Measurements from ENCODE around the gene ZC3H12A. TPM values are rescaled to one million over a fixed set of nuclear protein-coding genes. Genes with fewer than 3 reads are reported as not detected.

Gene ZC3H12A
- total RNA-seq, 1 experiment from 2014 or later = 6.7 TPM

DNA sequence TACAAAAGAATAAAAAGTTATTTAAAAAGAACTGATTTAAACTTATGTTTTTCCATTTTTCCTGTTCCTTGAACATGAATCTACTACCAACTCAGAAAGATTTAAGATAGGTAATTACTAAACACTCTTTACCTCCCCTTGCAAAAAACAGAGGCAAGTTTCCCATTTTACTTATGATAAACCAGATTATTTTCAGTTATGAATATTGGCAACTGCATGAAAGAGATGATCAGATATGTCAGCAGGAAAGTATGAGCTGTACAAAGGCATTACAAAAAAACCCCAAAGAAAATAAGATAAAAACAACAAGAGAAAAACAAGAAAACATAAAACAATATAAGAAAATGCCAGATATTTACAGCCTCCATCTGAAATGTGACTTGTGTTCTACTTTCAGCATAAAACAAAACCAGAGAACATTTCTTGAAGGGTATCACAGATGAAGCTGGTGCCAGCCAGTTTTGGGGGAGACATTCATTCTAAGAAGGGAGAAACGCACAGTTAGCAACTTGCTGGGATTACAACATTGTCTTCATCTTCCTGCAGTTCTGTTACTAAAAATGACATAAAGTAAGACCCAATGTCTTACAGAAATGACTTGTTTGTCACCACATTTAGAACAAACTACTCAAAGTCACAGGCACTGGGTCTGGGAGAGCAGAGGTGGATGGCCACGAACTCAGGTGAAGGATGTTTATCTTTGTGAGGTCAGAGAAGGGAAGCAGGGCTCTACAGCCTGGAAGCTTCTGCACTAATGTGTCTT lies 19.1 kb downstream of the ZC3H12A start:
- Histone ChIP-seq H3K4me2 (ENCODE audit: insufficient read depth, insufficient read length, low read length) (no peak overlapping the region), H3K27ac (ENCODE audit: insufficient read length, low read depth, low read length) (no peak overlapping the region), H2AK5ac (ENCODE audit: insufficient read length, low read length) (no peak overlapping the region), H2BK12ac (ENCODE audit: insufficient read length, low read depth, low read length) (no peak overlapping the region), H3T11ph (ENCODE audit: low read length) (no peak overlapping the region), H3K79me2 (ENCODE audit: insufficient read depth, low read length) (no peaks in the 10 kb centered on the region), H3K23ac (ENCODE audit: insufficient read length, low read depth, low read length) (no peak overlapping the region), H3K79me1 (ENCODE audit: insufficient read depth, low read depth, low read length, poor library complexity, severe bottlenecking) (no peaks in the 10 kb centered on the region), H2BK20ac (ENCODE audit: low read depth, low read length, poor library complexity, severe bottlenecking) (no peak overlapping the region), H3K4ac (ENCODE audit: low read depth, low read length) (no peak overlapping the region), H2BK15ac (ENCODE audit: low read depth, low read length) (no peak overlapping the region), H3K23me2 (ENCODE audit: insufficient read length, low read depth, low read length, poor library complexity, severe bottlenecking) (no peaks in the 10 kb centered on the region), H2AFZ (ENCODE audit: low read length) (no peak overlapping the region), H3K27me3 (ENCODE audit: insufficient read depth, low read length) (no peaks in the 10 kb centered on the region), H3K14ac (ENCODE audit: insufficient read depth, low read length) (no peak overlapping the region), H2BK120ac (ENCODE audit: low read depth, low read length, poor library complexity, severe bottlenecking) (no peak overlapping the region), H3K56ac (ENCODE audit: insufficient read length, low read depth, low read length) (no peak overlapping the region), H3K9ac (ENCODE audit: extremely low read depth, insufficient read length, low read length) (no peak overlapping the region), H3K9me3 (ENCODE audit: control insufficient read depth, low read depth, low read length) (no peaks in the 10 kb centered on the region), H2BK5ac (ENCODE audit: insufficient read length, low read length) (no peak overlapping the region), H3K4me1 (ENCODE audit: insufficient read depth, low read length) (no peaks in the 10 kb centered on the region), H4K5ac (ENCODE audit: insufficient read length, low read depth, low read length) (no peak overlapping the region), H3K18ac (ENCODE audit: insufficient read length, low read depth, low read length) (no peak overlapping the region), H4K20me1 (ENCODE audit: control insufficient read depth, insufficient read depth, insufficient read length) (no peaks in the 10 kb centered on the region), H4K91ac (ENCODE audit: insufficient read length, low read depth, low read length) (no peak overlapping the region), H4K8ac (replicated peaks; ENCODE audit: insufficient read length, low read depth, low read length) (no peak overlapping the region)
- DNase-seq = no peak
- Mint-ChIP-seq H3K4me3 (no peak overlapping the region), H3K27me3 (ENCODE audit: low read depth) (no peaks in the 10 kb centered on the region), H3K9me3 (no peaks in the 10 kb centered on the region), H3K27ac (no peak overlapping the region), H3K4me1 (no peaks in the 10 kb centered on the region), H3K36me3 (ENCODE audit: insufficient read depth in 1 of 3, low read depth in 3 of 3) (peaks cover 4 to 33% (median 22%) of the 10 kb centered on the region in 3 experiments; a peak in 5 of 7 replicates)
- TF ChIP-seq, protein P1, sequence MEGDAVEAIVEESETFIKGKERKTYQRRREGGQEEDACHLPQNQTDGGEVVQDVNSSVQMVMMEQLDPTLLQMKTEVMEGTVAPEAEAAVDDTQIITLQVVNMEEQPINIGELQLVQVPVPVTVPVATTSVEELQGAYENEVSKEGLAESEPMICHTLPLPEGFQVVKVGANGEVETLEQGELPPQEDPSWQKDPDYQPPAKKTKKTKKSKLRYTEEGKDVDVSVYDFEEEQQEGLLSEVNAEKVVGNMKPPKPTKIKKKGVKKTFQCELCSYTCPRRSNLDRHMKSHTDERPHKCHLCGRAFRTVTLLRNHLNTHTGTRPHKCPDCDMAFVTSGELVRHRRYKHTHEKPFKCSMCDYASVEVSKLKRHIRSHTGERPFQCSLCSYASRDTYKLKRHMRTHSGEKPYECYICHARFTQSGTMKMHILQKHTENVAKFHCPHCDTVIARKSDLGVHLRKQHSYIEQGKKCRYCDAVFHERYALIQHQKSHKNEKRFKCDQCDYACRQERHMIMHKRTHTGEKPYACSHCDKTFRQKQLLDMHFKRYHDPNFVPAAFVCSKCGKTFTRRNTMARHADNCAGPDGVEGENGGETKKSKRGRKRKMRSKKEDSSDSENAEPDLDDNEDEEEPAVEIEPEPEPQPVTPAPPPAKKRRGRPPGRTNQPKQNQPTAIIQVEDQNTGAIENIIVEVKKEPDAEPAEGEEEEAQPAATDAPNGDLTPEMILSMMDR (conservative IDR thresholded peaks at IDR 0.05) = no peak
- no CpG with 5 or more reads among the region's 2 CpGs for WGBS (ENCODE audit: extremely low coverage, insufficient read length, low lambda C conversion rate)

Data from H9 (cell line).